CD14-positive monocyte (primary cell): ENCODE data around the gene QTRT2. TPM values are rescaled to one million over a fixed set of nuclear protein-coding genes. Genes with fewer than 3 reads are reported as not detected.

Source experiments
- DNase-seq, 3 donors: peaks; one replicate each; pipeline ENCODE4 v3.0.0-alpha.2; 2011 to 2022
- H2AFZ ChIP-seq: 2 replicates; pipeline ENCODE4 v1.6.0; 2012; ENCODE audit warnings: mild to moderate bottlenecking, low read depth, low read length, inconsistent platforms; ENCODE audit not compliant: insufficient read depth, poor library complexity, severe bottlenecking
- H3K27ac ChIP-seq, 2 donors: 1 replicate in 1 of 2; 2 replicates in 1 of 2; pipeline ENCODE4 v1.5.1; 2012 to 2013; ENCODE audit warnings: low read length in 2 of 2, control low read depth in 1 of 2, inconsistent platforms in 1 of 2, low read depth in 1 of 2, mild to moderate bottlenecking in 1 of 2
- H3K27me3 ChIP-seq, 2 donors: one replicate each; pipeline versions ENCODE4 v1.6.0 to v1.6.1; 2011 to 2013; ENCODE audit warnings: low read length in 2 of 2; ENCODE audit not compliant: control insufficient read depth in 2 of 2, insufficient read depth in 2 of 2
- H3K36me3 ChIP-seq, 2 donors: replicated peaks in 1 of 2; 1 replicate in 1 of 2; 2 replicates in 1 of 2; pipeline versions ENCODE4 v1.5.1 to v1.6.1; 2012 to 2013; ENCODE audit warnings: low read length in 2 of 2, control low read depth in 1 of 2, inconsistent platforms in 1 of 2, mild to moderate bottlenecking in 1 of 2; ENCODE audit not compliant: insufficient read depth in 2 of 2, control insufficient read depth in 1 of 2
- H3K4me1 ChIP-seq, 2 donors: 1 replicate in 1 of 2; 2 replicates in 1 of 2; pipeline versions ENCODE4 v1.5.1 to v1.6.1; 2012 to 2013; ENCODE audit warnings: low read length in 2 of 2, control low read depth in 1 of 2, inconsistent platforms in 1 of 2, mild to moderate bottlenecking in 1 of 2, moderate library complexity in 1 of 2; ENCODE audit not compliant: insufficient read depth in 2 of 2, control insufficient read depth in 1 of 2
- H3K4me2 ChIP-seq: replicated peaks from 2 replicates; pipeline ENCODE3; 2012; ENCODE audit warnings: low read length, moderate library complexity, mild to moderate bottlenecking; ENCODE audit not compliant: poor library complexity, severe bottlenecking; ENCODE audit errors: extremely low read depth
- H3K4me3 ChIP-seq, 3 experiments: fragments of 200-600 bp in 1 of 3; sonication (generic) in 1 of 3; replicated peaks in 1 of 3; 1 replicate in 2 of 3; 2 replicates in 1 of 3; pipeline ENCODE4 v1.5.1; 2011 to 2013; ENCODE audit warnings: low read length in 3 of 3, mild to moderate bottlenecking in 3 of 3, control low read depth in 2 of 3, low read depth in 2 of 3, inconsistent platforms in 1 of 3, moderate library complexity in 1 of 3
- H3K79me2 ChIP-seq: 2 replicates; pipeline ENCODE4 v1.6.0; 2012; ENCODE audit warnings: mild to moderate bottlenecking, control low read depth, inconsistent platforms, low read length, moderate library complexity; ENCODE audit not compliant: insufficient read depth
- H3K9ac ChIP-seq: 2 replicates; pipeline ENCODE4 v1.6.0; 2017; ENCODE audit warnings: low read length, mild to moderate bottlenecking; ENCODE audit not compliant: insufficient read depth, poor library complexity, severe bottlenecking
- H3K9me3 ChIP-seq, 2 donors: replicated peaks in 1 of 2; 1 replicate in 1 of 2; 2 replicates in 1 of 2; pipeline versions ENCODE4 v1.5.1 to v1.6.1; 2012 to 2013; ENCODE audit warnings: low read length in 2 of 2, control low read depth in 1 of 2; ENCODE audit not compliant: control insufficient read depth in 1 of 2, insufficient read depth in 1 of 2
- H4K20me1 ChIP-seq: 2 replicates; pipeline ENCODE4 v1.6.0; 2012; ENCODE audit warnings: mild to moderate bottlenecking, low read length, control low read depth, moderate library complexity; ENCODE audit not compliant: insufficient read depth
- H3K27ac Mint-ChIP-seq, 7 donors: one replicate each; pipeline ENCODE4 v1.8.0; 2020; ENCODE audit warnings: mild to moderate bottlenecking in 7 of 7, mixed read lengths in 7 of 7, moderate library complexity in 6 of 7, inconsistent platforms in 2 of 7
- H3K27me3 Mint-ChIP-seq, 3 donors: one replicate each; pipeline ENCODE4 v1.8.0; 2021 to 2022; ENCODE audit warnings: low read depth in 3 of 3, mild to moderate bottlenecking in 3 of 3, mixed read lengths in 3 of 3, moderate library complexity in 3 of 3, inconsistent platforms in 1 of 3
- H3K36me3 Mint-ChIP-seq, 2 donors: one replicate each; pipeline ENCODE4 v1.8.0; 2020; ENCODE audit warnings: mixed read lengths in 2 of 2, inconsistent platforms in 1 of 2, mild to moderate bottlenecking in 1 of 2
- H3K4me1 Mint-ChIP-seq: one replicate; pipeline ENCODE4 v1.8.0; 2020; ENCODE audit warnings: mild to moderate bottlenecking, mixed read lengths
- H3K4me3 Mint-ChIP-seq, 2 donors: one replicate each; pipeline ENCODE4 v1.8.0; 2020; ENCODE audit warnings: mild to moderate bottlenecking in 2 of 2, mixed read lengths in 2 of 2, moderate library complexity in 1 of 2
- H3K9me3 Mint-ChIP-seq, 7 donors: one replicate each; pipeline ENCODE4 v1.8.0; 2020 to 2022; ENCODE audit warnings: mixed read lengths in 7 of 7, mild to moderate bottlenecking in 6 of 7, moderate library complexity in 6 of 7, inconsistent platforms in 2 of 7
- WGBS: methylation state at CpG from one replicate; pipeline ENCODE4 v1.1.5; 2013; ENCODE audit warnings: missing lambda C conversion rate; ENCODE audit not compliant: insufficient coverage; 5-methylcytosine and 5-hydroxymethylcytosine counted together
- intact Hi-C, 2 donors: fragments of 100-400 bp; cut with micrococcal nuclease; formaldehyde crosslinking; loops; one replicate each; pipeline versions ENCODE4 v1.15.0 to v1.15.1; 2023
- polyA plus RNA-seq, 3 donors: library from polyadenylated mRNA; depleted of rRNA in 1 of 3; unstranded in 2 of 3; stranded (reverse) in 1 of 3; fragments of 300-500 nt in 2 of 3; fragments of >200 nt in 1 of 3; fragmentation: Illumina TruSeq in 2 of 3; gene quantifications; 1 replicate in 2 of 3; 2 replicates in 1 of 3; pipeline ENCODE4 v1.2.3, GENCODE V29; 2012 to 2021
- TF ChIP-seq, protein P1 (sequence below): fragments of 200-600 bp; IDR thresholded peaks from one replicate; pipeline ENCODE4 v1.8.0; 2022; ENCODE audit warnings: antibody characterized with exemption, mild to moderate bottlenecking

The QTRT2 gene
- polyA plus RNA-seq, 3 donors = 14.5 to 16.7 (median 15.9) TPM

DNA sequence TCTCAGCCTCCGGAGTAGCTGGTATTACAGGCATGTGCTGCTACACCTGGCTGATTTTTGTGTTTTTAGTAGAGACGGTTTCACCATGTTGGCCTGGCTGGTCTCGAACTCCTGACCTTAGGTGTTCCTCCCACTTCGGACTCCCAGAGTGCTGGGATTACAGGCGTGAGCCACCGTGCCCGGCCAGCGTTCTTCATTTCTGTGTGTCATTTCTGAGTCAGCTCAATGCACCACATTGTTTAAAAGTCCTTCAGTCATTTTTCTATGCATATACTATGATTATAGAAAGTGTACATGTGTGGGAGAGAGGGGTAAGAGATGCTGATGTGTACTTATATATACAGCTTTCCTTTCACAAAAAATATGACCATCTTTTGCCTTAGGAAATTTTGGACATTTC lies 2.1 kb downstream of the QTRT2 start:
- Mint-ChIP-seq H3K4me1 (peaks cover 46% of the 10 kb centered on the region), H3K9me3 (peaks cover 0 to 2% (median 0%) of the 10 kb centered on the region in 7 donors), H3K27me3 (peaks cover 0 to 2% (median 0%) of the 10 kb centered on the region in 3 donors), H3K36me3 (peaks cover 9 to 28% of the 10 kb centered on the region in 2 donors), H3K27ac (peak overlapping the region in 2 of 7 donors; percentile 13 to 59), H3K4me3 (no peak overlapping the region)
- Histone ChIP-seq H3K4me1 (peaks cover 37 to 46% of the 10 kb centered on the region in 2 donors), H2AFZ (no peak overlapping the region), H3K27ac (peak overlapping the region in 1 of 2 donors; percentile 54), H3K4me3 (no peak overlapping the region), H3K4me2 (no peak overlapping the region), H3K79me2 (peaks cover 71% of the 10 kb centered on the region), H3K9ac (no peak overlapping the region), H4K20me1 (peaks cover 39% of the 10 kb centered on the region), H3K36me3 (peaks cover 4 to 12% of the 10 kb centered on the region in 2 donors), H3K9me3 (no peaks in the 10 kb centered on the region), H3K27me3 (no peaks in the 10 kb centered on the region)
- no peak for DNase-seq
- TF ChIP-seq, protein P1, sequence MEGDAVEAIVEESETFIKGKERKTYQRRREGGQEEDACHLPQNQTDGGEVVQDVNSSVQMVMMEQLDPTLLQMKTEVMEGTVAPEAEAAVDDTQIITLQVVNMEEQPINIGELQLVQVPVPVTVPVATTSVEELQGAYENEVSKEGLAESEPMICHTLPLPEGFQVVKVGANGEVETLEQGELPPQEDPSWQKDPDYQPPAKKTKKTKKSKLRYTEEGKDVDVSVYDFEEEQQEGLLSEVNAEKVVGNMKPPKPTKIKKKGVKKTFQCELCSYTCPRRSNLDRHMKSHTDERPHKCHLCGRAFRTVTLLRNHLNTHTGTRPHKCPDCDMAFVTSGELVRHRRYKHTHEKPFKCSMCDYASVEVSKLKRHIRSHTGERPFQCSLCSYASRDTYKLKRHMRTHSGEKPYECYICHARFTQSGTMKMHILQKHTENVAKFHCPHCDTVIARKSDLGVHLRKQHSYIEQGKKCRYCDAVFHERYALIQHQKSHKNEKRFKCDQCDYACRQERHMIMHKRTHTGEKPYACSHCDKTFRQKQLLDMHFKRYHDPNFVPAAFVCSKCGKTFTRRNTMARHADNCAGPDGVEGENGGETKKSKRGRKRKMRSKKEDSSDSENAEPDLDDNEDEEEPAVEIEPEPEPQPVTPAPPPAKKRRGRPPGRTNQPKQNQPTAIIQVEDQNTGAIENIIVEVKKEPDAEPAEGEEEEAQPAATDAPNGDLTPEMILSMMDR = no peak
- WGBS = 100% methylated on average over 3 of the region's 8 CpGs
- intact Hi-C loops = loop anchor here (10.0 kb wide), 2 partner anchors 224 to 1086 kb away; partner anchors contain the start of genes GRAMD1C (in 1 of the 2) and ZBTB20 (in 1 of the 2)

DNA sequence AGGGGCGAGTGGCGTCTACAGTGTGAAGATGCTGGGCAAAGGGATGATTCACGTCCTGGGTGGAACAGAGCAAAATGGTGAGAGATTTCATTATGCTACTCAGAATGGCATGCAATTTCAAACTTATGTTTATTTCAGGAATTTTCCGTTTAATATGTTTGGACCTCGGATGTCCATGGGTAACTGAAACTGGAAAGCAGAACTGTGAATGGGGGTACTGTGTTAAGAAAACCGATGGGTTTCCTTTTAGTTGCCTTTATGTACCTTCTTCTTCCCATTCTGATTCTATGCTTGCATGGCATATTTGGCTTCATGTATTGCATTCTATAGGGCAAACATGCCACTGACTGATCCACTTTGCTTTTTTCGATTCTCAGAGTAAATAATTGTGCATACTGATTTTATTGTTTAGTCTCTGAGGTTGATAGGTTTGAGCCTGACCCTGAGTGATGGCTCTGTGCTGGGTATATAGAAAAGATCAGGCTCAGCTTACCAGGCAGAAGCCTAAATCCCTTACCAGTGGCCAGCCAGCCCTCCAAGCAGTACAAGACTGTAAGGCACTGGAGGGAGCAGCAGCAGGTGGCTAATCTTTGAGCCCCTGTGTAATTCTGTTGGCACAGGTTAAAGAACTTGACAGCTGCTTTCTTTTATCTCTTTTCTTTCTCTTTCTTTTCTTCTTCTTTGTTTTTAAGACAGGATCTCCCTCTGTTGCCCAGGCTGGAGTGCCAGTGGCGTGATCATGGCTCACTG lies 4.5 kb downstream of the QTRT2 start:
- peaks cover 41% of the 10 kb centered on the region for H3K4me1 Mint-ChIP-seq
- H3K9ac ChIP-seq = peak overlapping the region; percentile 25
- no peak overlapping the region for H3K4me3 Mint-ChIP-seq
- DNase-seq = no peak
- peak overlapping the region in 1 of 3 experiments; percentile 4 for H3K4me3 ChIP-seq
- H3K9me3 Mint-ChIP-seq = no peaks in the 10 kb centered on the region
- peaks cover 20 to 33% of the 10 kb centered on the region in 2 donors for H3K36me3 ChIP-seq
- H3K27ac Mint-ChIP-seq = peak overlapping the region in 6 of 7 donors; percentile 9 to 79 (median 55)
- intact Hi-C loops = no loop called here
- H3K4me1 ChIP-seq = peaks cover 33 to 39% of the 10 kb centered on the region in 2 donors
- no peak overlapping the region for H2AFZ ChIP-seq
- H3K27me3 ChIP-seq = no peaks in the 10 kb centered on the region
- TF ChIP-seq, protein P1 = no peak
- H3K9me3 ChIP-seq = no peaks in the 10 kb centered on the region
- H3K36me3 Mint-ChIP-seq = peaks cover 27 to 49% of the 10 kb centered on the region in 2 donors
- H3K27me3 Mint-ChIP-seq = peaks cover 0 to 2% (median 0%) of the 10 kb centered on the region in 3 donors
- 72% methylated on average over 4 of the region's 8 CpGs for WGBS
- H4K20me1 ChIP-seq = peaks cover 62% of the 10 kb centered on the region
- peaks cover 96% of the 10 kb centered on the region for H3K79me2 ChIP-seq
- peak overlapping the region; percentile 24 for H3K4me2 ChIP-seq
- H3K27ac ChIP-seq = peak overlapping the region in 1 of 2 donors; percentile 54
